Retinal pigment epithelial cell (primary cell): ENCODE measurements around the gene RABGEF1.
"Not testable (repeated sequence)": the region's sequence is repeated elsewhere in the genome, so short reads cannot be mapped to it uniquely, and the experiment has no call there.

Experiments used
- DNase-seq: peaks from one replicate; pipeline ENCODE4 v3.0.0-alpha.2; 2010; ENCODE audit warnings: low read depth
- H3K4me3 ChIP-seq: 2 replicates; pipeline ENCODE4 v1.5.1; 2011; ENCODE audit warnings: mild to moderate bottlenecking, low read length, control low read depth, moderate library complexity
- CTCF ChIP-seq: conservative IDR thresholded peaks from 2 replicates; pipeline ENCODE4 v1.5.1; 2011; ENCODE audit warnings: low read depth, low read length, control low read depth, inconsistent platforms

The RABGEF1 gene

GRCh38 chr7:66743920-66744319 is 3.4 kb downstream of the RABGEF1 start:
- TF ChIP-seq CTCF: no peak
- no peak for DNase-seq
- H3K4me3 ChIP-seq: no peak overlapping the region

- no peak overlapping the region for H3K4me3 ChIP-seq
- TF ChIP-seq CTCF: no peak
- DNase-seq: no peak
These were observed 6.9 kb downstream of the RABGEF1 start for GRCh38 chr7:66747385-66747784.

- TF ChIP-seq CTCF: no peak
These were observed 7.5 kb downstream of the RABGEF1 start for GRCh38 chr7:66747881-66748511.

GRCh38 chr7:66748791-66749190 is 8.3 kb downstream of the RABGEF1 start:
- H3K4me3 ChIP-seq: no peak overlapping the region
- no peak for TF ChIP-seq CTCF
- DNase-seq: no peak

More at GRCh38 chr7:66747881-66748511, 7.5 kb downstream of the RABGEF1 start:
- H3K4me3 ChIP-seq: no peak overlapping the region
- no peak for DNase-seq

GRCh38 chr7:66751945-66752344 is 11.4 kb downstream of the RABGEF1 start:
- no peak for TF ChIP-seq CTCF
- H3K4me3 ChIP-seq: no peak overlapping the region
- no peak for DNase-seq

GRCh38 chr7:66754541-66754940 is 14.0 kb downstream of the RABGEF1 start:
- no peak overlapping the region for H3K4me3 ChIP-seq
- no peak for TF ChIP-seq CTCF
- no peak for DNase-seq

- H3K4me3 ChIP-seq, DNase-seq: not testable (repeated sequence)
These were observed 14.5 kb downstream of the RABGEF1 start for GRCh38 chr7:66755059-66755458.

- not testable (repeated sequence) for H3K4me3 ChIP-seq, DNase-seq
These were observed 15.7 kb downstream of the RABGEF1 start for GRCh38 chr7:66756227-66756626.
